GM12875 (cell line): ENCODE measurements around the gene IL37.
"Not testable (repeated sequence)": the region's sequence is repeated elsewhere in the genome, so short reads cannot be mapped to it uniquely, and the experiment has no call there.

ENCODE experiments used
- H3K4me3 ChIP-seq: one replicate; pipeline ENCODE4 v1.5.1; 2011; ENCODE audit warnings: low read depth, low read length, control low read depth
- TF ChIP-seq, protein P1 (sequence below): IDR thresholded peaks from 2 replicates; pipeline ENCODE4 v1.5.1; 2011; ENCODE audit warnings: low read depth, mild to moderate bottlenecking, control low read depth, inconsistent platforms, low read length, moderate library complexity, borderline replicate concordance; ENCODE audit not compliant: insufficient read depth

The IL37 gene

GRCh38 chr2:112907001-112907949, 3.7 kb upstream of the IL37 start:
- H3K4me3 ChIP-seq: no peak overlapping the region
- TF ChIP-seq, protein P1, sequence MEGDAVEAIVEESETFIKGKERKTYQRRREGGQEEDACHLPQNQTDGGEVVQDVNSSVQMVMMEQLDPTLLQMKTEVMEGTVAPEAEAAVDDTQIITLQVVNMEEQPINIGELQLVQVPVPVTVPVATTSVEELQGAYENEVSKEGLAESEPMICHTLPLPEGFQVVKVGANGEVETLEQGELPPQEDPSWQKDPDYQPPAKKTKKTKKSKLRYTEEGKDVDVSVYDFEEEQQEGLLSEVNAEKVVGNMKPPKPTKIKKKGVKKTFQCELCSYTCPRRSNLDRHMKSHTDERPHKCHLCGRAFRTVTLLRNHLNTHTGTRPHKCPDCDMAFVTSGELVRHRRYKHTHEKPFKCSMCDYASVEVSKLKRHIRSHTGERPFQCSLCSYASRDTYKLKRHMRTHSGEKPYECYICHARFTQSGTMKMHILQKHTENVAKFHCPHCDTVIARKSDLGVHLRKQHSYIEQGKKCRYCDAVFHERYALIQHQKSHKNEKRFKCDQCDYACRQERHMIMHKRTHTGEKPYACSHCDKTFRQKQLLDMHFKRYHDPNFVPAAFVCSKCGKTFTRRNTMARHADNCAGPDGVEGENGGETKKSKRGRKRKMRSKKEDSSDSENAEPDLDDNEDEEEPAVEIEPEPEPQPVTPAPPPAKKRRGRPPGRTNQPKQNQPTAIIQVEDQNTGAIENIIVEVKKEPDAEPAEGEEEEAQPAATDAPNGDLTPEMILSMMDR: no peak

DNA sequence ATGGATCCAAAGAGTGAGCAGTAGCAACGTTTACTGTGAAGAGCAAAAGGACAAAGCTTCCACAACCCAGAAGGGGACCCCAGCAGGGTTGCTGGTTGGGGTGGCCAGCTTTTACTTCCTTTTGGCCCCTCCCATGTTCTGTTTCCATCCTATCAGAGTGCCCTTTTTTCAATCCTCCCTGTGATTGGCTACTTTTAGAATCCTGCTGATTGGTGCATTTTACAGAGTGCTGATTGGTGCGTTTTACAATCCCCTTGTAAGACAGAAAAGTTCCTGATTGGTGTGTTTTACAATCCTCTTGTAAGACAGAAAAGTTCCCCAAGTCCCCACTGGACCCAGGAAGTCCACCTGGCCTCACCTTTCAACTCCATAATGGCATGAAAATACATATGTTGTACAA, 2.4 kb upstream of the IL37 start:
- not testable (repeated sequence) for H3K4me3 ChIP-seq

- no peak overlapping the region for H3K4me3 ChIP-seq
- TF ChIP-seq, protein P1: no peak
Measured at GRCh38 chr2:112910219-112910618, 746 bp upstream of the IL37 start.

DNA sequence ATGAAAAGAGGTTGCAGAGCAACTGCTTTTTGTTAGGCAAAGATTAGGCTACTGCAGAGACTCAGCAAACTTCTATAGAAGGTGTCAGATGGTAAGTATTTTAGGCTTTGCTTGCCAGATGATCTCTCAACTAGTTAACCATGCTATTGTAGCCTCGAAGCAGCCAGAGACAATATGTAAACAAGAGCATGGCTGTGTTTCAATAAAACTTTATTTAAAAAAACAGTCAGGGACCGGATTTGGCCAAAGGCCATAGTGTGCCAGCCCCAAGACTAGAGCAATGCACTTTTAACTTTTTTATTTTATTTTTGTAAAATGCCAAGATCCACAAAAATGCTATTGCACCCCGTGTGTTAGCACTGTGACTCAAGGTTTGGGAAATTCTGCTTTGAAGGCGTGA, 1.4 kb downstream of the IL37 start:
- H3K4me3 ChIP-seq: no peak overlapping the region
- TF ChIP-seq, protein P1: no peak

DNA sequence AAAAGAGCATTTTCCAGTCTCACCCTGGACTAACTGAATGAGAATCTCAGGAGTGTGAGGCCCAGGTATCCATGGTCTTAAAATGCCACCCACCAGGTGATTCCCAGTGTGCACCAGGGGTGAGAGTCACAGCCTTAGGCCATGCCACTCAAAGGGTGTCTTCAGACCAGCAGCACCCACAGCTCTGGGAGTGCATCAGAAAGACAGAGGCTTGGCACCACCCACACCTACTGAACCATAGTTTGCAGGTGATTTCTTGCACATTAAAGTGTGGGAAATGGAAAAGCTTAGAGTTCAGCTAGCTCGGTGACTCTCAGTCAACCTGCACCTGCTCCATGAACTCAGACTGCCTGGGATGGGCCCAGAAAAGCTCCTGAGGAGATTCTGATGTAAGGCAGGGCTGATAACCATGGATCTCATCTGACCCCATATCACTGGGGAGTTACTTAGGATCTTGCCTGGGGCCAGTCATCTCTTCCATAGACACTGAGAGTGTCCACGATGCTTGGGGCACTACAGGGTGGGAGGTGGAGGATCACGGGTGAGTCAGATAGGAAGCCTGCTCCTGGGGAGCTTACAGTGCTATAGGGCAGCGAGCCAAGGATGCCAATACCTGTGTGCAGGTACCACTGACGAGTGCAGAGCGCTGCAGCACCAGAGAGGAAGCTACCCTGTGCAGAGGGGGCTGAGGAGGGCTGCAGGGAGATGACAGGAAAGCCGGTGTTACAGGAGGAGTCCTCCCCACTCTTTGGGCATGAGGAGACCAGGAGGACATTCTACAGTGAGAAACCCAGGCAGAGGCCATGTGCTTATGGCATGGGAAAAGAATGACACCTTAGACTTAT, 4.6 kb downstream of the IL37 start:
- no peak overlapping the region for H3K4me3 ChIP-seq
- TF ChIP-seq, protein P1: no peak

GRCh38 chr2:112916145-112916571, 5.2 kb downstream of the IL37 start:
- no peak overlapping the region for H3K4me3 ChIP-seq
- TF ChIP-seq, protein P1: no peak

GRCh38 chr2:112916625-112917247, 5.8 kb downstream of the IL37 start:
- H3K4me3 ChIP-seq: no peak overlapping the region
- TF ChIP-seq, protein P1: no peak
